CD8-positive, alpha-beta memory T cell (primary cell): ENCODE data around the gene CCDC88B. TPM values are rescaled to one million over a fixed set of nuclear protein-coding genes. Genes with fewer than 3 reads are reported as not detected.

ENCODE experiments used
- CTCF ChIA-PET: fragments of 350-600 bp; sonication (Branson Sonifier 250); formaldehyde crosslinking; loops from one replicate; lab custom pipeline; 2021; ENCODE audit warnings: antibody characterized with exemption; lab: Charles Lee
- POLR2A ChIA-PET: fragments of 350-600 bp; sonication (Branson Sonifier 250); formaldehyde crosslinking; loops from one replicate; lab custom pipeline; 2021; ENCODE audit warnings: antibody characterized with exemption; lab: Charles Lee
- DNase-seq, 5 donors: peaks; one replicate each; pipeline versions ENCODE4 v3.0.0 to v3.0.0-alpha.2; 2020 to 2022; ENCODE audit warnings: mixed read lengths in 1 of 5
- H3K27ac ChIP-seq: one replicate; pipeline ENCODE4 v1.7.0; 2013; ENCODE audit warnings: low read depth, mild to moderate bottlenecking, low read length, moderate library complexity
- H3K27me3 ChIP-seq: 2 replicates; pipeline ENCODE4 v1.7.0; 2013; ENCODE audit warnings: low read length, mild to moderate bottlenecking; ENCODE audit not compliant: insufficient read depth, poor library complexity, severe bottlenecking
- H3K36me3 ChIP-seq: 2 replicates; pipeline ENCODE4 v1.7.0; 2013; ENCODE audit warnings: mild to moderate bottlenecking, low read length, moderate library complexity; ENCODE audit not compliant: insufficient read depth
- H3K4me1 ChIP-seq: 2 replicates; pipeline ENCODE4 v1.7.0; 2013; ENCODE audit warnings: mild to moderate bottlenecking, low read length, moderate library complexity; ENCODE audit not compliant: insufficient read depth
- H3K4me3 ChIP-seq: 2 replicates; pipeline ENCODE4 v1.7.0; 2013; ENCODE audit warnings: mild to moderate bottlenecking, low read length
- H3K9me3 ChIP-seq: 2 replicates; pipeline ENCODE4 v1.7.0; 2013; ENCODE audit warnings: mild to moderate bottlenecking, low read length
- H3K27ac Mint-ChIP-seq, 8 donors: one replicate each; pipeline ENCODE4 v1.8.0; 2020 to 2021; ENCODE audit warnings: mixed read lengths in 8 of 8, mild to moderate bottlenecking in 6 of 8, inconsistent platforms in 3 of 8, moderate library complexity in 3 of 8
- H3K27me3 Mint-ChIP-seq, 2 donors: one replicate each; pipeline ENCODE4 v1.8.0; 2020 to 2021; ENCODE audit warnings: mixed read lengths in 2 of 2, mild to moderate bottlenecking in 1 of 2, moderate library complexity in 1 of 2
- H3K36me3 Mint-ChIP-seq, 3 donors: one replicate each; pipeline ENCODE4 v1.8.0; 2020 to 2021; ENCODE audit warnings: mixed read lengths in 3 of 3, inconsistent platforms in 1 of 3, mild to moderate bottlenecking in 1 of 3
- H3K4me1 Mint-ChIP-seq, 3 donors: one replicate each; pipeline ENCODE4 v1.8.0; 2020 to 2021; ENCODE audit warnings: mixed read lengths in 3 of 3, inconsistent platforms in 1 of 3, mild to moderate bottlenecking in 1 of 3
- H3K4me3 Mint-ChIP-seq, 7 donors: one replicate each; pipeline ENCODE4 v1.8.0; 2020 to 2021; ENCODE audit warnings: mixed read lengths in 7 of 7, mild to moderate bottlenecking in 6 of 7, moderate library complexity in 4 of 7, inconsistent platforms in 2 of 7
- H3K9me3 Mint-ChIP-seq, 5 donors: one replicate each; pipeline ENCODE4 v1.8.0; 2020 to 2022; ENCODE audit warnings: mixed read lengths in 5 of 5, mild to moderate bottlenecking in 3 of 5, moderate library complexity in 2 of 5, inconsistent platforms in 1 of 5
- polyA plus RNA-seq: library from polyadenylated mRNA; unstranded; fragments of 300-500 nt; fragmentation: Illumina TruSeq; gene quantifications from one replicate; pipeline ENCODE4 v1.2.3, GENCODE V29; 2021
- total RNA-seq, 2 experiments: library from RNA; stranded (reverse); gene quantifications; one replicate each; pipeline ENCODE4 v1.2.3, GENCODE V29; 2021

The CCDC88B gene, protein sequence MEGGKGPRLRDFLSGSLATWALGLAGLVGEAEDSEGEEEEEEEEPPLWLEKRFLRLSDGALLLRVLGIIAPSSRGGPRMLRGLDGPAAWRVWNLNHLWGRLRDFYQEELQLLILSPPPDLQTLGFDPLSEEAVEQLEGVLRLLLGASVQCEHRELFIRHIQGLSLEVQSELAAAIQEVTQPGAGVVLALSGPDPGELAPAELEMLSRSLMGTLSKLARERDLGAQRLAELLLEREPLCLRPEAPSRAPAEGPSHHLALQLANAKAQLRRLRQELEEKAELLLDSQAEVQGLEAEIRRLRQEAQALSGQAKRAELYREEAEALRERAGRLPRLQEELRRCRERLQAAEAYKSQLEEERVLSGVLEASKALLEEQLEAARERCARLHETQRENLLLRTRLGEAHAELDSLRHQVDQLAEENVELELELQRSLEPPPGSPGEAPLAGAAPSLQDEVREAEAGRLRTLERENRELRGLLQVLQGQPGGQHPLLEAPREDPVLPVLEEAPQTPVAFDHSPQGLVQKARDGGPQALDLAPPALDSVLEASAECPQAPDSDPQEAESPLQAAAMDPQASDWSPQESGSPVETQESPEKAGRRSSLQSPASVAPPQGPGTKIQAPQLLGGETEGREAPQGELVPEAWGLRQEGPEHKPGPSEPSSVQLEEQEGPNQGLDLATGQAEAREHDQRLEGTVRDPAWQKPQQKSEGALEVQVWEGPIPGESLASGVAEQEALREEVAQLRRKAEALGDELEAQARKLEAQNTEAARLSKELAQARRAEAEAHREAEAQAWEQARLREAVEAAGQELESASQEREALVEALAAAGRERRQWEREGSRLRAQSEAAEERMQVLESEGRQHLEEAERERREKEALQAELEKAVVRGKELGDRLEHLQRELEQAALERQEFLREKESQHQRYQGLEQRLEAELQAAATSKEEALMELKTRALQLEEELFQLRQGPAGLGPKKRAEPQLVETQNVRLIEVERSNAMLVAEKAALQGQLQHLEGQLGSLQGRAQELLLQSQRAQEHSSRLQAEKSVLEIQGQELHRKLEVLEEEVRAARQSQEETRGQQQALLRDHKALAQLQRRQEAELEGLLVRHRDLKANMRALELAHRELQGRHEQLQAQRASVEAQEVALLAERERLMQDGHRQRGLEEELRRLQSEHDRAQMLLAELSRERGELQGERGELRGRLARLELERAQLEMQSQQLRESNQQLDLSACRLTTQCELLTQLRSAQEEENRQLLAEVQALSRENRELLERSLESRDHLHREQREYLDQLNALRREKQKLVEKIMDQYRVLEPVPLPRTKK (N-terminal part only)
- total RNA-seq (100 to 1,000 TPM; 101 to 105 TPM), polyA plus RNA-seq (45.6 TPM)

DNA sequence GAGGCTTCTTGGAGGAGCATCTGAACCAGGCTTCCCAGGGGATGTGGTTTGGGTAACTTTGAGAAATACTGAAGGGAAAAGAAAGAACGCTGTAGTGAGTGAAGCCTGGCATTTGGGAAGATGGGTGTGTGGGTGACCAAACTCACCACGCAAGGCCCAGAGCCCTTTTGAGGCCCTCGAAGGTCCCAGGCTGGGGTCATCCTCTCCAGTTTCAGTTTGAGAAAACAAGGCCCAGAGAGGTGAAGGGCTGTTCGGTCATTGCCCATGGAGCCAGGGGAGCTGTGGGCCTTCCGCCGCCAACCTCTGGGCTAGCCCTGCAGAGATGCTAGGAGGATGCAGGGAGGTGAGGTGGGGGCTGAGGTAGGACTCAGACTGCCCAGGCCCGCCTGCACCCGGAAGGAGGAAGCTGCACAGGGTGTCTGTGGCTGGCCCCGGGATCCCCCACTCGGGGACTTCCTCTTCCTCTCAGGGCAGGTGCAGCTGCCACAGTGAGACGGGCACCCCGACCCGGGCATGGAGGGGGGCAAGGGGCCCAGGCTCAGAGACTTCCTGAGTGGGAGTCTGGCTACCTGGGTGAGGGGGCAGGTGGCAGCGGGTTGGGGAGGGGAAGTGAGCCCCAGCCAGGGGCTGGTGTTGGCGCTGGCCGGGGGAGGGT, at the start of gene CCDC88B:
TSS of gene CCDC88B (plus strand) at position 451 of the 655 bp plus-strand sequence. CDS start at position 514, 63 bp downstream.
- Histone ChIP-seq H3K4me1 (peaks cover 32% of the 10 kb centered on the region), H3K9me3 (no peaks in the 10 kb centered on the region), H3K4me3 (peak within 1 kb of the TSS; percentile 46), H3K27me3 (no peaks in the 10 kb centered on the region), H3K27ac (peak within 1 kb of the TSS; percentile 67), H3K36me3 (peaks cover 7% of the 10 kb centered on the region)
- Mint-ChIP-seq H3K36me3 (peaks cover 0 to 38% (median 5%) of the 10 kb centered on the region in 3 donors), H3K4me3 (peak within 1 kb of the TSS; percentile 80 to 95 (median 88)), H3K27ac (peak within 1 kb of the TSS; percentile 92 to 99 (median 96)), H3K4me1 (peaks cover 30 to 57% (median 33%) of the 10 kb centered on the region in 3 donors), H3K9me3 (no peaks in the 10 kb centered on the region), H3K27me3 (peaks cover 0 to 2% of the 10 kb centered on the region in 2 donors)
- POLR2A ChIA-PET = interaction anchor here (1.0 to 2.6 kb wide), 2 partner anchors 22 to 132 kb away, joined by 3 to 28 read pairs; partner anchors contain the start of genes PRDX5 and TRMT112
- CTCF ChIA-PET = interaction anchor here (0.9 to 6.7 kb wide), 6 partner anchors 8 to 135 kb away, joined by 3 to 42 read pairs (median 4); partner anchors contain the start of genes PRDX5 and TRMT112
- DNase-seq = peak; percentile 83 to 95 (median 90)

DNA sequence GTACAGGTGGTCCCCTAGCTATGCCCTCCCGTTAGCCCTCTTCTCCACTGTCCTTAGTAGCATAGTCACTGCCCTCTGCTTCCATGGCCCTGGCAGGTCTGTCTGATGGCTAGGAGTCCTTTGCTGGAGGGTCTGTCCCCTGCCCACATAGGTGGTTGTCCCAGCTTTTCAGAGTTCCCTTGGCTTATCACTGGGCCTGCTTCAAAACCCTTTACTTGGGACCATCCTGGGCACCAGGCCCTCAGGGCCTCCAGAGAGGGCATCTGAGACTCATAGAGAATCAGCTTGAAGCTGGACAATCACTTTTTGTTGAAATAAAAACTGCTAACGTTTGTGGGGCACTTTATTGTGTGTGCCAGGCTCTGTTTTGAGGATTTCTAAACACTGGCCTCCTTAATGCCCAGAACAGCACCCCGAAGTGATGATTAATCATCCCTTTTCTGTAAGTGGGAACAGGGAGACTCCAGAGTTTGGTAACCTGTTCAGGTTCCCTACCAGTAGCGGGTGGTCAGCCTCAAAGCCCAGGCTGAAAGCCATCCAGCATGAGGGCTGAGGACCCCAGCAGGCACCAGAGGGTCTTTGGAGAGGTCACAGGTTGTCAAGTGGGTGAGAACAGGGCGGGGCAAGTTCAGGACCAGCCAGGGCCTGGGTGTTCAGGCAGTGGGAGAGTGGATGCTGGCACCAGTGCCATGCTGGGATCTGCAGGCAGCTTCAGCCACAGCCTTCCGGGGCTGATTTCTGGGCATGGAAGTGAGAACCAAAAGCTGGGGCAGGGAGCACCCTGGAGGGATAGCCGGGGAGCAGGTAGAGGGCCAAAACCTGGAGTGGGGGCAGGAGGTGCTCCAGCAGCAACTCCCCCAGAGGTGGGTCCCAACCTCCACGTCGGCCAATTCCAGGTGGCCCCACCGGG, 49.4 kb upstream of the CCDC88B start:
- no peak overlapping the region for H3K4me3 ChIP-seq
- H3K27me3 ChIP-seq = peaks cover 32% of the 10 kb centered on the region
- CTCF ChIA-PET = interaction anchor here (0.8 to 2.3 kb wide), 3 partner anchors 11 to 40 kb away, joined by 3 to 8 read pairs (median 6); partner anchors contain the start of gene CATSPERZ
- POLR2A ChIA-PET = no interaction called here
- DNase-seq = no peak
- H3K4me1 Mint-ChIP-seq = peaks cover 6 to 19% (median 10%) of the 10 kb centered on the region in 3 donors
- H3K4me3 Mint-ChIP-seq = peak overlapping the region in 6 of 7 donors; percentile 45 to 76 (median 68)
- H3K36me3 Mint-ChIP-seq = no peaks in the 10 kb centered on the region
- peaks cover 0 to 2% (median 0%) of the 10 kb centered on the region in 5 donors for H3K9me3 Mint-ChIP-seq
- H3K27me3 Mint-ChIP-seq = peaks cover 32 to 35% of the 10 kb centered on the region in 2 donors
- no peak overlapping the region for H3K27ac ChIP-seq
- no peaks in the 10 kb centered on the region for H3K9me3 ChIP-seq
- H3K27ac Mint-ChIP-seq = peak overlapping the region in 2 of 8 donors; percentile 29 to 36
- H3K4me1 ChIP-seq = peaks cover 7% of the 10 kb centered on the region
- no peaks in the 10 kb centered on the region for H3K36me3 ChIP-seq

DNA sequence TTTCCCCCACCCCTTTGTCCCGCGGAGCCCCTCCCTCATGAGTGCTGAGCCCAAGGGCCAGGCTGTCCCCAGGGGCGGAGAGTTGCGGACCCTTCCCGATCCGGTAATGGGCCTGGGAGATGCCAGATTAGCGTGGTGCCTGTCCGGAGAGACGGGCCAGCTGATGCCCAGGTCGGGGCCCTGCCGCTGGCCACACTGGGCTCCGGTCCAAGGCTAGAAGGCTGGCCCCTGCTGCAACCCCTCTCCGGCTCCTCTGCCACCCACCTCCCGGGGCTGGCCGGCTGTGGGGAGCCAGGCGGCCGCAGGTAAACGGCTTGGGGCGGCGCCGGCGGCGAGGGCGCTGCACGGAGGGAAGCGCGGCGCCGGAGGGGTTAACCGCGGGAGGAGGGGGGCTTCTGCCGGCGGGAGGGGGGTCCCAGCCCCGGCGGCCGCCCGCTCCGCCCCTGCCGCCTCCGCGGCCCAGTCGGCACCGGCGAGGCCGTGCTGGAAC, 48.7 kb upstream of the CCDC88B start, which contains the start of gene KCNK4:
TSS of gene KCNK4 (plus strand) at position 41 of the 490 bp plus-strand sequence. CDS start 1,717 bp downstream, outside the sequence.
- Mint-ChIP-seq H3K4me1 (peaks cover 5 to 16% (median 9%) of the 10 kb centered on the region in 3 donors), H3K27ac (peak within 1 kb of the TSS in 2 of 8 donors; percentile 29 to 36), H3K36me3 (no peaks in the 10 kb centered on the region), H3K4me3 (peak within 1 kb of the TSS in 6 of 7 donors; percentile 45 to 76 (median 68)), H3K27me3 (peaks cover 36 to 42% of the 10 kb centered on the region in 2 donors), H3K9me3 (peaks cover 0 to 2% (median 0%) of the 10 kb centered on the region in 5 donors)
- peaks cover 38% of the 10 kb centered on the region for H3K27me3 ChIP-seq
- no peaks in the 10 kb centered on the region for H3K9me3 ChIP-seq
- DNase-seq = no peak
- peaks cover 2% of the 10 kb centered on the region for H3K4me1 ChIP-seq
- ChIA-PET CTCF (interaction anchor here (1.5 kb wide), 1 partner anchor 13 kb away, joined by 6 read pairs; no protein-coding TSS in a partner anchor), POLR2A (no interaction called here)
- H3K27ac ChIP-seq = no peak within 1 kb of the TSS
- no peaks in the 10 kb centered on the region for H3K36me3 ChIP-seq
- no peak within 1 kb of the TSS for H3K4me3 ChIP-seq

DNA sequence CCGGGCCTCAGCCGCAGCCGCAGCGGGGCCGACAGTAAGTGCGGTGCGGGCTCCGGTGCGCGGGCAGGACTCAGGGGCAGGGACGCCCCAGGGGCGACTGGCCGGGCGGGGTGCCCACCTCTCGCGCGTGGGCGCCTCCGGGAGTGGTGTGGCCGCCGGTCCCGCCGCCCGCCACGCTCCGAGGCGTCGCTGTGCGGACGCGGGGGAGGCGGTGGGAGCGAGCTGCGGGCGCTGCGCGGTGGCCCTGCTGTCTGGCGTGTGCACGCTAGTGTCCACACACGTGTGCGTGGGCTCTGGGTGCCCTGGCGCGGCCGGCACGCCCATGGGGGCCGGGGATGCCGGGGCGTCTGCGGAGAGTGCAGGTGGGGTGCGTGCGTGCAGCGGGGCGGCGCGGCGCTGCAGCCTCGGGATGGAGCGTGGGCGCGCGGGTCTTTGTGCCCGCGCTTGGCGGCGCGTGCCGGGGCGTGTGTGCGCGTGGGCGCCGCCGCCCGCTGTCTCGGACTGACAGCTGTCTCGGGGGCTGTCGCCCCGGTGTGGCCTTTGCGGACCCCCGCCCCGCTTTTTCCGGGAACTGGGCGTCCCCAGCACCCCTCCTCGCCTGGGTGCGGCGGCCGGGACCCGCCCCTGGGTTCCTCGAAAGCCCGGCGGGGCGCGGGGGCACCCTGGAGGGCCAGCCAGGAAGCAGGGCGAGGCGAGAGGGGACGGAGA, 48.1 kb upstream of the CCDC88B start:
- no peak overlapping the region for H3K27ac ChIP-seq
- H3K27me3 ChIP-seq = peaks cover 44% of the 10 kb centered on the region
- H3K4me3 ChIP-seq = no peak overlapping the region
- ChIA-PET CTCF (interaction anchor here (1.6 to 2.0 kb wide), 2 partner anchors 9 to 12 kb away, joined by 3 to 13 read pairs; partner anchors contain the start of gene CATSPERZ), POLR2A (interaction anchor here (0.5 to 1.0 kb wide), 2 partner anchors 9 to 20 kb away, joined by 3 read pairs; no protein-coding TSS in a partner anchor)
- peak in 2 of 5 donors; percentile 23 to 36 for DNase-seq
- Mint-ChIP-seq H3K27ac (no peak overlapping the region), H3K4me3 (peak overlapping the region in 1 of 7 donors; percentile 41), H3K9me3 (peaks cover 0 to 2% (median 0%) of the 10 kb centered on the region in 5 donors), H3K4me1 (peaks cover 0 to 10% (median 4%) of the 10 kb centered on the region in 3 donors), H3K27me3 (peaks cover 41 to 47% of the 10 kb centered on the region in 2 donors), H3K36me3 (no peaks in the 10 kb centered on the region)
- no peaks in the 10 kb centered on the region for H3K36me3 ChIP-seq
- no peaks in the 10 kb centered on the region for H3K4me1 ChIP-seq
- no peaks in the 10 kb centered on the region for H3K9me3 ChIP-seq

DNA sequence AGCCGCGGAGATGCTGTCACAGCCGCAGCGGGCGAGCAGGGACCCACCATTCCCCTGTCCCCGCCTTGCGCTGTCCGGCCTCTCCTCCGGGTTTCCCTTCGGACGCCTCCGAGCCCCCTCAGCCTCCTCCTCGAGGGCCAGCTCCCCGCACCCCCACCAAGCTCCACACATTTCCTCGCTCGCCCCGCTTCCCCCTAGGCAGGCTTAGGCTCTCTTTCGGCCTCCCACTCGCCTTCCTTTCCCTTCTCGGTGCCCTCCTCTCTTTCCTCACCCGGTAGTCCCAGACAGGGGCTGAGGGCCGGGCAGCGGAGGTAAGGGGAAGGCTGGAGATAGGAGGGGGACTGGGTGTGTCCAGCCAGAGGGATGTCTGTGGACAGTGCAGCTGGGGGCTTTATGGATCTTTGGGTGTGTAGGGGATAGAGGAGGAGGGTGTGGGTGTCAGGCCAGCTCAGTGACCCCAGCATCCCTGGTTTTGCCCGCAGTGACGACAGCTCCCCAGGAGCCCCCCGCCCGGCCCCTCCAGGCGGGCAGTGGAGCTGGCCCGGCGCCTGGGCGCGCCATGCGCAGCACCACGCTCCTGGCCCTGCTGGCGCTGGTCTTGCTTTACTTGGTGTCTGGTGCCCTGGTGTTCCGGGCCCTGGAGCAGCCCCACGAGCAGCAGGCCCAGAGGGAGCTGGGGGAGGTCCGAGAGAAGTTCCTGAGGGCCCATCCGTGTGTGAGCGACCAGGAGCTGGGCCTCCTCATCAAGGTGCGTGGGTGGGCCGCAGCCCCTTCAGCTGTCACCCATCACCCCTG, 47.3 kb upstream of the CCDC88B start:
- Mint-ChIP-seq H3K27me3 (peaks cover 49 to 55% of the 10 kb centered on the region in 2 donors), H3K27ac (no peak overlapping the region), H3K4me1 (peaks cover 0 to 10% (median 3%) of the 10 kb centered on the region in 3 donors), H3K36me3 (no peaks in the 10 kb centered on the region), H3K4me3 (peak overlapping the region in 5 of 7 donors; percentile 16 to 70 (median 52)), H3K9me3 (peaks cover 0 to 2% (median 0%) of the 10 kb centered on the region in 5 donors)
- no peak for DNase-seq
- Histone ChIP-seq H3K27ac (no peak overlapping the region), H3K36me3 (no peaks in the 10 kb centered on the region), H3K4me3 (no peak overlapping the region), H3K27me3 (peaks cover 52% of the 10 kb centered on the region), H3K9me3 (no peaks in the 10 kb centered on the region), H3K4me1 (no peaks in the 10 kb centered on the region)
- ChIA-PET CTCF (interaction anchor here (1.6 to 2.0 kb wide), 2 partner anchors 8 to 11 kb away, joined by 3 to 13 read pairs; partner anchors contain the start of gene CATSPERZ), POLR2A (interaction anchor here (0.5 to 1.0 kb wide), 2 partner anchors 8 to 21 kb away, joined by 3 read pairs; no protein-coding TSS in a partner anchor)
